ENCODE data around the gene KCNG3. TPM values are rescaled to one million over a fixed set of nuclear protein-coding genes. Genes with fewer than 3 reads are reported as not detected.

The KCNG3 gene
- total RNA-seq, 2 experiments from 2014 or later, result 0.19 to 0.30 TPM

DNA sequence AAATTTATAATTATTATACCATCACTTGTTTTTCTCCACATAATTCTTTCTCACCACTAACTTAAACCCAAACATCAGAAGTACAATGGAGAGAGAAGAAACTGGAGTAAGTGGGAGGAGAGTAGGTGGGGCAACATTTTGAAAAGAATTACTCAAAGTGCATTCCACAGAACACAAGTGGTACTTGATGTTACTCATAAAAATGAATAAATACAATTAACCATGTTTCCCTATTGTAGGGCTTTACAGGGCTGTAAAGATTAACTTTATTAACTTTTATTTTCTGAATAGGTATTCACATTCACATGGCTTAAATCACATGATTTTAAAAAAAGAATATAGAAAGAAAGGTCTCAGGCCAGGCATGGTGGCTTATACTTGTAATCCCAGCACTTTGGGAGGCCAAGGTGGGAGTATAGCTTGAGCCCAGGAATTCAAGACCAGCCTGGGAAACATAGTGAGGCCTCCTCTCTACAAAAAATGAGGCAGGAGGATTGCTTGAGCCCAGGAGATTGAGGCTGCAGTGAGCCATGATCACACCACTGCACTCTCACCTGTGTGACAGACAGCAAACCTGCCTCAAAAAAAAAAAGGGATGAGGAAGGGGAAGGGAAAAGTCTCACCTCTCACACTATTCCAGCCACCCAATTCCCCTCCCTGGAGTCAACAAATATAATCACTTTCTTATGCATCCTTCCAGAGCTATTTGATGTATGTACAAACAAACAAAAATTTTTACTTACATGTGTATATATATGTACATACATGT is 47.1 kb downstream of the KCNG3 start:
- Mint-ChIP-seq H3K4me3 (no peak overlapping the region), H3K4me1 (ENCODE audit: low read depth) (no peaks in the 10 kb centered on the region), H3K27me3 (ENCODE audit: low read depth) (no peaks in the 10 kb centered on the region), H3K36me3 (ENCODE audit: low read depth) (no peaks in the 10 kb centered on the region), H3K27ac (no peak overlapping the region), H3K9me3 (no peaks in the 10 kb centered on the region)
- CTCF ChIA-PET, result interaction anchor here (0.7 to 1.1 kb wide), 2 partner anchors 38 to 217 kb away, joined by 3 to 5 read pairs; no protein-coding TSS in a partner anchor
- intact Hi-C loops (cut with micrococcal nuclease), result no loop called here
- DNase-seq, result no peak

DNA sequence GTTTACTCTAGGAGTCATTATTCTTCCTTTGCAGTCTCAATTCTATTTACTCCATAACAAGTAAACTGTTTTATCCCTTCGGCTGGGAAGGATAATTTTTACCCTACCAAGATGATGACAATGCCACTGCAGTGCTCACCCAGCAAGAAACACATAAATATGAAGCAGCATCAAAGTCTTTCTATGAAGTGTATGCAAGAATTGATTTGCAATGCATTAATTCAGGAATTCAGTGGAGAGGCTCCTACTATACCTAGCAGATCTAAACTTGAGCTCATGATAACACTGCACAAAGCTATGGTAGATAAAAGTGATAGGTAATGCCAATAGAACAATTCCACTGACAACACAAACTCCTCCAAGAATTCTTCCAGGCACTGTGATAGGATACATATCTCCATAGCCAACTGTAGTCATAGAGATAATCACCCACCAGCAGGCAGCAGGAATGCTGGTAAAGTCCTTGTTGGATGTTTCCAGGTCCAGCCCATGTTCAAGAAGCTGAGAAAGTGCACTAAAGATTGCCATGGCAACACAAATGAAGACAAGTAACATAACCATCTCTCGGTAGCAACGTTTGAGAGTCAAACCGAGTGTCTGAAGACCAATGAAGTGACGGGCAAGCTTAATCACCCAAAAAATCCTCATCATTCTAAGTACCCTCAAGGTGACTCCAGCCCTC is 49.9 kb downstream of the KCNG3 start:
- DNase-seq, result no peak
- Mint-ChIP-seq H3K4me3 (no peak overlapping the region), H3K36me3 (ENCODE audit: low read depth) (no peaks in the 10 kb centered on the region), H3K27ac (no peak overlapping the region), H3K9me3 (no peaks in the 10 kb centered on the region), H3K27me3 (ENCODE audit: low read depth) (no peaks in the 10 kb centered on the region), H3K4me1 (ENCODE audit: low read depth) (no peaks in the 10 kb centered on the region)
- intact Hi-C loops (cut with micrococcal nuclease), result no loop called here
- CTCF ChIA-PET, result interaction anchor here (1.0 kb wide), 1 partner anchor 13 kb away, joined by 3 read pairs; no protein-coding TSS in a partner anchor

DNA sequence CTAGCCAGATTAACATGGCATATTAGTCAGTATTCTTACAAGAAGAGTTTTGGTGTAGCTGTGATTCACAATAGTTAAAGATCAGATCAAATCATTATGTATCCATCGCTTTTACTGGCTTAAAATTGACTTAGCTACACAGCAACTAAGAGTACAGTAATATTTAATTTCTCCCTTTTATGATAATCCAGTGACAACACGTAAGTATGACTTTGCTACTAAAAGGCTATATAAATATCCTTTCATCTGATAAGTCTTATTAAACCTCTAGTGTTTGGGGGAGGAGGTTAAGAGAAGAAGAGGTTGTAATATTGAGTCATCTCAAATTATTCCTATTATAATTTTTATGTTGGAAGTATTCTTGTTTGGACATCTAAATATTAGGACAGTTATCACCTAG is 51.0 kb downstream of the KCNG3 start:
- CTCF ChIA-PET, result interaction anchor here (0.6 kb wide), 1 partner anchor 572 kb away, joined by 3 read pairs; no protein-coding TSS in a partner anchor
- H3K4me1 Mint-ChIP-seq (ENCODE audit: low read depth), result no peaks in the 10 kb centered on the region
- intact Hi-C loops (cut with micrococcal nuclease), result no loop called here
- DNase-seq, result no peak
- H3K4me3 Mint-ChIP-seq, result no peak overlapping the region
- H3K27me3 Mint-ChIP-seq (ENCODE audit: low read depth), result no peaks in the 10 kb centered on the region
- no peak overlapping the region for H3K27ac Mint-ChIP-seq
- no peaks in the 10 kb centered on the region for H3K36me3 Mint-ChIP-seq (ENCODE audit: low read depth)
- no peaks in the 10 kb centered on the region for H3K9me3 Mint-ChIP-seq

DNA sequence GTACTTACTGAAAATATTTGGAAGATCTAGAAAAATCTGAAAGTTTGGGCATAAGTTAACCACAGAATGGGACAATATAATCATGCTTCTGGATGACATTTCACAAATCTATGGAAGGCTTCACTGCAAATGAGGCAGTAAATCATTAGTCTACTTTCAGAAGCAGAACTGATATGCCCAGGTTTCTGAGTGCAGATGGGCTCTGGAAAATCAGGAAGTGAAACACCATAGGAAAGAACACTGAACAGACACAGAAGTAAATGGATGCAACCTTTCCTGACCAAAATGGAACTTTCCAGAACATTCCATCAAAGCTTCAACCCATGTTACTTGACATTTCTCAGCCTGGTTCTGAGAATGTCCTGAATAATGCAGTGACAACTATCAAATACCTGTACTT is 55.1 kb downstream of the KCNG3 start:
- no peaks in the 10 kb centered on the region for H3K4me1 Mint-ChIP-seq (ENCODE audit: low read depth)
- CTCF ChIA-PET, result interaction anchor here (0.7 kb wide), 1 partner anchor 16 kb away, joined by 5 read pairs; no protein-coding TSS in a partner anchor

DNA sequence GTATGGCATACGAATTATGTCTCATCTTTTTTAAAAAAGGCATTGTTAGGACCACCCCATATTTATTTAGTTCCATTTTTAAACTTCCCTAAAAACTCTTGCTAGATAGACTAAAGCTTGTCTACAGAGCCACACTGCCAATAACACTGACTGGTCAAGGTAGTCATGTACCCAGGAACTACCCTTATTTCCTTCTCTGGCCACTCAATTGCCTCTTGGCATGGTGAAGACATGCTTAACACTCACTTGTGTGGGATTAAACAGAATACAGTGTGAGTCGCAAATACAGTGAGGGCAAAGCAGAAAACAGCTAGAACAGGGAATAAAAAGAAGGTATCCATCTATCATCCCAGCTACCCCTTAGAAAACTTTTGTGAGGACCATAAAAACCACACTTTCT is 57.4 kb downstream of the KCNG3 start:
- no peaks in the 10 kb centered on the region for H3K27me3 Mint-ChIP-seq (ENCODE audit: low read depth)
- DNase-seq, result no peak
- no peaks in the 10 kb centered on the region for H3K9me3 Mint-ChIP-seq
- CTCF ChIA-PET, result interaction anchor here (0.7 kb wide), 1 partner anchor 84 kb away, joined by 3 read pairs; no protein-coding TSS in a partner anchor
- no peak overlapping the region for H3K27ac Mint-ChIP-seq
- H3K4me1 Mint-ChIP-seq (ENCODE audit: low read depth), result no peaks in the 10 kb centered on the region
- no peak overlapping the region for H3K4me3 Mint-ChIP-seq
- intact Hi-C loops (cut with micrococcal nuclease), result no loop called here
- no peaks in the 10 kb centered on the region for H3K36me3 Mint-ChIP-seq (ENCODE audit: low read depth)

More for the DNA sequence above, 55.1 kb downstream of the KCNG3 start:
- H3K27ac Mint-ChIP-seq, result no peak overlapping the region
- no peak overlapping the region for H3K4me3 Mint-ChIP-seq
- intact Hi-C loops (cut with micrococcal nuclease), result no loop called here
- H3K36me3 Mint-ChIP-seq (ENCODE audit: low read depth), result no peaks in the 10 kb centered on the region
- H3K27me3 Mint-ChIP-seq (ENCODE audit: low read depth), result no peaks in the 10 kb centered on the region
- no peak for DNase-seq
- no peaks in the 10 kb centered on the region for H3K9me3 Mint-ChIP-seq

DNA sequence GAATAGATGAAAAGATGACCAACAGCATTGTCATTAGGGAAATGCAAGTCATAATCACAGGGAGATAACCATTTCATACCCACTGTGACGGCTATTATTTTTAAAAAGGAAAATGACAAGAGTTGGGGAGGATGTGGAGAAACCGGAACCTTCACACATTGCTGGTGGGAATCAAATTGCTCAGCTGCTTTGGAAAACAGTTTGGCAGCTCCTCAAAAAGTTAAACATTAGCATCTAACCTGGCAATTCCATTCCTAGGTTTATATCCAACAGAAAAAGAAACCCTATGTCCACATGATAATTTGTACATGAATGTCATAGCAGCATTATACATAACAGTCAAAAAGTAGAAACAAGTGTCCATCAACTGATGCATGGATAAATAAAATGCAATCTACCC is 58.2 kb downstream of the KCNG3 start:
- H3K27ac Mint-ChIP-seq, result no peak overlapping the region
- no peaks in the 10 kb centered on the region for H3K27me3 Mint-ChIP-seq (ENCODE audit: low read depth)
- CTCF ChIA-PET, result no interaction called here
- DNase-seq, result no peak
- no peaks in the 10 kb centered on the region for H3K36me3 Mint-ChIP-seq (ENCODE audit: low read depth)
- H3K9me3 Mint-ChIP-seq, result no peaks in the 10 kb centered on the region
- no peak overlapping the region for H3K4me3 Mint-ChIP-seq
- intact Hi-C loops (cut with micrococcal nuclease), result no loop called here
- no peaks in the 10 kb centered on the region for H3K4me1 Mint-ChIP-seq (ENCODE audit: low read depth)

DNA sequence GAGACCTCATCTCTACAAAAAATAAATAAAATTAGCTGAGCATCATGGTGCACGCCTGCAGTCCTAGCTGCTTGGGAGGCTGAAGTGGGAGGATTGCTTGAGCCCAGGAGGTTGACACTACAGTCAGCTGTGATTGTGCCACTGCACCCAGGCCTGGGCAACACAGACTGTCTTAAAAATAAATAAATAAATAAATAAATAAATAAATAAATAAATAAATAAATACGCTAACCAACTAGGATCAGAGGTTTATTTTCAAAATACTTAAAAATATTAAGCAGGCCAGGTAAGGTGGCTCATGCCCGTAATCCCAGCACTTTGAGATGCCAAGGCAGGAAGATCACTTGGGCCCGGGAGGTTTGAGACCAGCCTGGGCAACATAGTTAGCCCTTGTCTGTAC is 63.6 kb downstream of the KCNG3 start:
- no peak for DNase-seq
- CTCF ChIA-PET, result interaction anchor here (0.6 kb wide), 1 partner anchor 12 kb away, joined by 3 read pairs; no protein-coding TSS in a partner anchor
- H3K27ac Mint-ChIP-seq, result no peak overlapping the region
- H3K4me3 Mint-ChIP-seq, result no peak overlapping the region
- intact Hi-C loops (cut with micrococcal nuclease), result no loop called here
- H3K9me3 Mint-ChIP-seq, result no peaks in the 10 kb centered on the region
- H3K27me3 Mint-ChIP-seq (ENCODE audit: low read depth), result no peaks in the 10 kb centered on the region
- H3K4me1 Mint-ChIP-seq (ENCODE audit: low read depth), result no peaks in the 10 kb centered on the region
- H3K36me3 Mint-ChIP-seq (ENCODE audit: low read depth), result no peaks in the 10 kb centered on the region

DNA sequence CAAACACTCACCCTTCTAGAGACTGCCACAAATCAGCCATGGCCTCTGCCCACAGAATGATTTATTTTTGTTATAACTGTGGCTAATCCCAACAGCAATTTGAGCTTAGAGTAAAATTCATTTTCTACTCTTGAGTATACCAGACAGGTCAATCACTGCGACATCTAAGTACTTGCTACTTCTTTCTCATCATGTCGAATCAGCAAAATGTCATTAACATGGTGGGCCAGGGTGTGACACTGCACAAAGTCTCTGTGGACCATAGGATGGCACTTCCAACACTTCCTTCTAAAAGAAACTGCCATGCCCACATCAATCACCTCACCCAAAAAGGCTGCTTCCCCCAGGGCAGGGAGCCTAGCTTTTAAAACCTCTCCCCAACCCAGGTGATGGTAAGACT is 64.4 kb downstream of the KCNG3 start:
- intact Hi-C loops (cut with micrococcal nuclease), result no loop called here
- Mint-ChIP-seq H3K4me1 (ENCODE audit: low read depth) (no peaks in the 10 kb centered on the region), H3K27ac (no peak overlapping the region), H3K4me3 (no peak overlapping the region), H3K27me3 (ENCODE audit: low read depth) (no peaks in the 10 kb centered on the region), H3K9me3 (no peaks in the 10 kb centered on the region), H3K36me3 (ENCODE audit: low read depth) (no peaks in the 10 kb centered on the region)
- CTCF ChIA-PET, result interaction anchor here (0.6 kb wide), 1 partner anchor 13 kb away, joined by 3 read pairs; no protein-coding TSS in a partner anchor
- DNase-seq, result no peak

DNA sequence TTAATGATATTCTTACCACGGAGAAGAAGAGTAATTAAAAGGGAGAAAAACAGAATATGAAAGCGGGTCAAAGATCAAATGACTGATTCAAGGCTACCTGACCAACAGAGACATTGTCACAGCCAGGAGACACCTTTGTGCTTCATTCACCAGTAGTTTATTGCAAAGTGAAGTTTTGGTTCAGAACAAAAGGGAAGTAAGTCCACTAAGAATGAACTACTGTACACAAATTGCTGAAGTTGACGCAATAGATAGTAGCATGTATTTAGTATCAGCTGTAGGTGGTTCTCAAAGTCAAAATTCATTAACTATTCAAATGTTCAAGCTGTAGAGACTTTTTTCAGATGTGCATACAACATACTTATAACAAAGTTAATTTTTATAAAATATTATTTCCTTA is 68.1 kb downstream of the KCNG3 start:
- Mint-ChIP-seq H3K4me1 (ENCODE audit: low read depth) (peaks cover 12% of the 10 kb centered on the region), H3K9me3 (no peaks in the 10 kb centered on the region), H3K27me3 (ENCODE audit: low read depth) (peaks cover 7% of the 10 kb centered on the region), H3K4me3 (no peak overlapping the region), H3K27ac (no peak overlapping the region), H3K36me3 (ENCODE audit: low read depth) (no peaks in the 10 kb centered on the region)
- DNase-seq, result no peak
- intact Hi-C loops (cut with micrococcal nuclease), result no loop called here
- CTCF ChIA-PET, result no interaction called here

DNA sequence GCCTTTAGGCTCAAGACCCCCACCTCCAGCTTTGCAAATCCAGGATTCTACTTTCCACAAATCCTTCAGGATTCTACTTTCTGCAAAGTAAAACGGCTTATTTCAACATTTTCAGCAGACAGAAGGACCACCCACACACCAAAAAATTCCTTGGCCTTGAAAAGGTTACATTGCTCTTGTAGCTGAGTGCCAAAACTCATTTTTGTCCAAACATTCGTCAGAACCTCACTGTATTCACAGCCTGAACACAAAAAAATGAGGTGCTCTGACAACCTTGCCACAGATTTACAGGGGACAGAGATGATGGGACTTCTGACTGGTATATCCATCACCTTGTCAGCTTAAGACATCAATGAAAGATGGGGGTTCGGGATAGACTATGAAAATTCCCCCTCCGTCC is 69.7 kb downstream of the KCNG3 start:
- intact Hi-C loops (cut with micrococcal nuclease), result no loop called here
- no peaks in the 10 kb centered on the region for H3K36me3 Mint-ChIP-seq (ENCODE audit: low read depth)
- H3K9me3 Mint-ChIP-seq, result no peaks in the 10 kb centered on the region
- H3K27ac Mint-ChIP-seq, result no peak overlapping the region
- DNase-seq, result no peak
- no peak overlapping the region for H3K4me3 Mint-ChIP-seq
- CTCF ChIA-PET, result no interaction called here
- peaks cover 22% of the 10 kb centered on the region for H3K4me1 Mint-ChIP-seq (ENCODE audit: low read depth)
- H3K27me3 Mint-ChIP-seq (ENCODE audit: low read depth), result peaks cover 7% of the 10 kb centered on the region

DNA sequence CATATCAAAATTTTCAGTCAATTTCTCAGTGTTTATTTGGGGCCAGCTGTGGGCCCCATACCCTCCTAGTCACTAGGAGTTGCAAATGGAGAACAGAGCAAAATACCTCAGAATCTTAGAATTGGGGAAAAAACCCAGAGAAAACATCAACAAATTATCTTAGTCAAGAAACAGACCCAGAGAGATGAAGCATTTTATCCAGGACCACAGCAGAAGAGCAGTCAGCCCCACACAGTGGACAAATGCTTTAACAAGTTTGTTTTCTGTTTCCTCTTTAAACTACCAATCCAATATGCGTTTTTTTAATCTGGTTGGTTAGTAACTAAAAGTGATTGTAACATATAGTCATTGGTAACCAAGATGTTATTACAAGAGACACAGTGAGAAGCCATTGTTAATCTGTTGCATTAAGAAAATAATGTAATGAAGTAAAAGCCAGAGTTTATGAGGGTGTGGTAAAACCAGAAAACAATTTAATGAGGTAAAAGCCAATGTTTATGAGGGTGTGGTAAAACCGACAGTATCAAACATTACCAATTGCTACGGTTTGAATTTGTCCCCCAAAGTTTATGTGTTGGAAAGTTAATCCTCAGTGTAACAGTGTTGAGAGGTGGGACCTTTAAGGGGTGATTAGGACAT is 72.1 kb downstream of the KCNG3 start:
- DNase-seq, result no peak
- H3K27ac Mint-ChIP-seq, result no peak overlapping the region
- intact Hi-C loops (cut with micrococcal nuclease), result loop anchor here (1.0 kb wide), 1 partner anchor 60 kb away; the partner anchor contains the start of gene COX7A2L
- peaks cover 7% of the 10 kb centered on the region for H3K27me3 Mint-ChIP-seq (ENCODE audit: low read depth)
- peaks cover 29% of the 10 kb centered on the region for H3K4me1 Mint-ChIP-seq (ENCODE audit: low read depth)
- H3K36me3 Mint-ChIP-seq (ENCODE audit: low read depth), result no peaks in the 10 kb centered on the region
- CTCF ChIA-PET, result no interaction called here
- H3K4me3 Mint-ChIP-seq, result no peak overlapping the region
- H3K9me3 Mint-ChIP-seq, result no peaks in the 10 kb centered on the region

DNA sequence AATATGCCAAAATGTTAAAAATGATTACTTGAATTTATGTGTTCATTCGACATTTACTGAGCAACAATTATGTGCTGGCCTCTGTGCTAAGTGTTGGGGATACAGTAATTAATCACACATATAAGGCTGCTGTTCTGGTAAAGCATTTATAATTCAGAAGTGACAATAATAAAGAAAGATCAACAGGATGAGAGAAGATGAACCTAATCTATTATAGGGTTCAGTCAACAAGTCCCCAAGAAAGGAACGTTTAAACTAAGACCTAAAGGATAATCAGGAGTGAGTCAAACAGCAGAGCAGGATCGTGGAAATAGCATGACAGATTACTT is 72.7 kb downstream of the KCNG3 start:
- no peak for DNase-seq
- Mint-ChIP-seq H3K36me3 (ENCODE audit: low read depth) (no peaks in the 10 kb centered on the region), H3K9me3 (no peaks in the 10 kb centered on the region), H3K4me3 (no peak overlapping the region), H3K4me1 (ENCODE audit: low read depth) (peaks cover 29% of the 10 kb centered on the region), H3K27me3 (ENCODE audit: low read depth) (peaks cover 7% of the 10 kb centered on the region), H3K27ac (peak overlapping the region; percentile 27)
- intact Hi-C loops (cut with micrococcal nuclease), result loop anchor here (1.0 kb wide), 1 partner anchor 60 kb away; the partner anchor contains the start of gene COX7A2L
- CTCF ChIA-PET, result interaction anchor here (0.7 kb wide), 2 partner anchors 54 to 372 kb away, joined by 3 read pairs; no protein-coding TSS in a partner anchor
